ELR (cell line): ENCODE data around the gene GPR83.
"Not testable (repeated sequence)": the region's sequence is repeated elsewhere in the genome, so short reads cannot be mapped to it uniquely, and the experiment has no call there.

Experiments
- DNase-seq: peaks from one replicate; pipeline ENCODE4 v3.0.0-alpha.2; 2015; ENCODE audit warnings: low read depth

The GPR83 gene

GRCh38 chr11:94400839-94401772 lies at the start of gene GPR83:
Gene GPR83, minus strand, starts transcription at chr11:94401419. Its CDS starts 172 bp downstream, at chr11:94401247.
- DNase-seq, result no peak

- peak; percentile 44 for DNase-seq
Measured at GRCh38 chr11:94450048-94450447, 48.8 kb upstream of the GPR83 start.

GRCh38 chr11:94449437-94449836 lies 48.2 kb upstream of the GPR83 start:
- peak; percentile 89 for DNase-seq

GRCh38 chr11:94449029-94449428 lies 47.8 kb upstream of the GPR83 start:
- peak; percentile 3 for DNase-seq

GRCh38 chr11:94447149-94447548 lies 45.9 kb upstream of the GPR83 start:
- DNase-seq, result no peak

- no peak for DNase-seq
Measured at GRCh38 chr11:94445641-94446040, 44.4 kb upstream of the GPR83 start.

- DNase-seq, result no peak
Measured at GRCh38 chr11:94433049-94433448, 31.8 kb upstream of the GPR83 start.

- peak; percentile 42 for DNase-seq
Measured at GRCh38 chr11:94424662-94425061, 23.4 kb upstream of the GPR83 start.

- DNase-seq, result no peak
Measured at GRCh38 chr11:94424011-94424410, 22.8 kb upstream of the GPR83 start.

- DNase-seq, result no peak
Measured at GRCh38 chr11:94423507-94423906, 22.3 kb upstream of the GPR83 start.

GRCh38 chr11:94418123-94418765 lies 17.0 kb upstream of the GPR83 start:
- no peak for DNase-seq

- DNase-seq, result peak; percentile 51
Measured at GRCh38 chr11:94417386-94417987, 16.3 kb upstream of the GPR83 start.

GRCh38 chr11:94405062-94405833 lies 4.0 kb upstream of the GPR83 start:
- DNase-seq, result no peak

GRCh38 chr11:94402355-94402754 lies 1.1 kb upstream of the GPR83 start:
- peak; percentile 26 for DNase-seq

GRCh38 chr11:94401773-94402265 lies 600 bp upstream of the GPR83 start:
- no peak for DNase-seq

- no peak for DNase-seq
Measured at GRCh38 chr11:94400457-94400838, 771 bp downstream of the GPR83 start.

GRCh38 chr11:94400050-94400449 lies 1.2 kb downstream of the GPR83 start:
- DNase-seq, result no peak

- DNase-seq, result no peak
Measured at GRCh38 chr11:94398101-94398500, 3.1 kb downstream of the GPR83 start.

- no peak for DNase-seq
Measured at GRCh38 chr11:94396282-94396681, 4.9 kb downstream of the GPR83 start.

GRCh38 chr11:94391937-94392336 lies 9.3 kb downstream of the GPR83 start:
- DNase-seq, result not testable (repeated sequence)

GRCh38 chr11:94379613-94380012 lies 21.6 kb downstream of the GPR83 start:
- DNase-seq, result no peak

- no peak for DNase-seq
Measured at GRCh38 chr11:94376841-94377240, 24.4 kb downstream of the GPR83 start.
